Activated effector memory CD4-positive, alpha-beta T cell treated with anti-CD3 and anti-CD28 coated beads, Interleukin-2, amount 50 U/mL, for 16 hours (primary cell): ENCODE measurements around the gene CMTM8.
"Not testable (repeated sequence)": the region's sequence is repeated elsewhere in the genome, so short reads cannot be mapped to it uniquely, and the experiment has no call there.

ENCODE experiments used
- DNase-seq: peaks from one replicate; pipeline ENCODE4 v3.0.0-alpha.2; 2020

CMTM8 gene

DNA sequence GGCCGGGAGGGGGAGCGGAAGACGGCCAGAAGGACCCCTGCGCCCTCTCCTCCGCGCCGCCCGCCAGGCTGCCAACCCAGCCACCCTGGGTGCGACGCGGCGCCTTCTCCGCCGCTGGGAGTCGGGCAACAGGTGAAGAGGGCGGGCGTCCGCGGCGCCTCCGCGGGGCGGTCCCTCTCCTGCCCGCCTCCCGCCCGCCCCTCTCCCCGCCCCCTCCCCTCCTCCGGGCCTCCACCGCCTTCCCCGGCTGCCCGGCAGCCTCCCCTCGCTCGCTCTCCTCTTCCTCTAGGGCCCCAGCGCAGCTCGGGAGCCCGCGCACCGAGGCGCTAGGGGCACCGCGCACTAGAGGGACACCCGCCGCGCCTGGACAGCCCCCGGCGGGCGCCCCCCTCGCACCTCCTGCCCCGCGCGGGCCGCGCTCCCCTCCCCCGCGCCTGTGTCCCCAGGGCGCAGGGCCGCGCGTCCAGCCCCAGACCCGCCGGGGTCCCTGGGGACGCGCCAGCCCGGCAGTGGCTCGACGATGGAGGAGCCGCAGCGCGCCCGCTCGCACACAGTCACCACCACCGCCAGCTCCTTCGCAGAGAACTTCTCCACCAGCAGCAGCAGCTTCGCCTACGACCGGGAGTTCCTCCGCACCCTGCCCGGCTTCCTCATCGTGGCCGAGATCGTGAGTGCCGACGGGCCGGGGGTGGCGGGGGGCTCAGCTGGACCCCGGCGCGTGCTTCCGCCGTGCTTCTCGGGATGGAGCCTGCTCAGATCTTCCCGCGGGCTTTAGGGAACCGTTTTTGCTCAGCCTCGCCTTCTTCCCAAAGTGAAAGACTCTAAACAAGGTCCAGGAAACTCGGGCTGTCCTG, at the start of gene CMTM8:
TSS of gene CMTM8 (plus strand) at position 228 of the 854 bp plus-strand sequence. CDS start at position 521, 293 bp downstream.
- DNase-seq: peak; percentile 87

GRCh38 chr3:32189693-32190092, 48.8 kb upstream of the CMTM8 start:
- DNase-seq: no peak

DNA sequence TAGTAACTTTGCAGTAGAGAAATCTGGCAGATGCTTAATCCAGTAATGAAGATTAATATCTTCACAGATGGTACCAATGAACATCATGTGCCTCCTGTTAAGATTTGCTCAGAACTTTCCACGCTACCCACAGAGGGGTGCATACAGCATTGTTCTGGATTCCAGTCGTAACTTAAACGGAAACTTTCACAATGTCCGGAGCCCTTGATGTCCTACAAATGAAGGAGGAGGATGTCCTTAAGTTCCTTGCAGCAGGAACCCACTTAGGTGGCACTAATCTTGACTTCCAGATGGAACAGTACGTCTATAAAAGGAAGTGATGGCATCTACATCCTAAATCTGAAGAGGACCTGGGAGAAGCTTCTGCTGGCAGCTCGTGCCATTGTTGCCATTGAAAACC, 47.9 kb upstream of the CMTM8 start:
- DNase-seq: not testable (repeated sequence)

- no peak for DNase-seq
Measured at GRCh38 chr3:32193101-32193500, 45.4 kb upstream of the CMTM8 start.

- no peak for DNase-seq
Measured at GRCh38 chr3:32194653-32195052, 43.8 kb upstream of the CMTM8 start.

DNA sequence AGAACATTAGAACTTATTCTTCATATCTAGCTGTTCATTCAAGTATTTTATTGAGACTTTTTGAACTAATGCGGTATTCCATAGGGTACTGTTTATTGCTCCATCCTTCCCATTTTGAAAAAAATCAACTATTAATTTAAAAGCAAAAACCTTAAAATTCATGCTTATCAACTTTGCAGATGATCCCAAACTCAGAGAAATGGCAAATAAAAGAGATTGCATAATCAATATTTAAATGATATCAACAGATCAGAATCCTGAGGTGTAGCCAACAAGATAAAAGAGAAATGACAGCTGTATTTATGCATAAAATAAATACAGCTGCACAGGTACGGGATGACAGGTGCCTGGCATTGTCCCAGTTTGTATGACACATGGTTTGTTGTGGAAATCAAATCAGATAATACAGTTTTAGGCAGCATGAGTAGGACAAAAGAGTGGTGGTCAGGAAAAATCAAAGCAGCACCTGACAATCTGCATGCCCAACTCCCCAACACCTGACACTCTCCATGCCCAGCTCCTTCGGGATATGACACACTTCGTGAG, 42.4 kb upstream of the CMTM8 start:
- DNase-seq: no peak

- no peak for DNase-seq
Measured at GRCh38 chr3:32197991-32198390, 40.5 kb upstream of the CMTM8 start.

DNA sequence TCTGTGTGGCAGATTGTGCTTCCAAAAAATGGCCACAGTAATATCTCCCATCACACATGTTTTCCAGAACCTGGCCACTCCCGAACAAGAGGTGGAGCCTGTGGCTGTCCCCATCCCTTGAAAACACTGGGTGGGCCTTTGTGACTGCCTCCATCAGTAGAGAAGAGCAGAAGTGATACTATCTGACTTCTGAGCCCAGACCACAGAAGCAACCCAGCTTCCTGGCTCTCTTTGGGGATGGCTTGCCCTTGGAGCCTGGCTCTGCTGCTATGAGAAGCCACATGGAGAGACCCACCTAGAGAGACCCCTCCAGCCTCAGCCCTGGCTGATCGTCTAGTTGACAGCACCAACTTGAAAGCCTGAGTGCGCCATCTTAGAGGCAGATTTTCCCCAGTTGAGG, 39.8 kb upstream of the CMTM8 start:
- DNase-seq: no peak

DNA sequence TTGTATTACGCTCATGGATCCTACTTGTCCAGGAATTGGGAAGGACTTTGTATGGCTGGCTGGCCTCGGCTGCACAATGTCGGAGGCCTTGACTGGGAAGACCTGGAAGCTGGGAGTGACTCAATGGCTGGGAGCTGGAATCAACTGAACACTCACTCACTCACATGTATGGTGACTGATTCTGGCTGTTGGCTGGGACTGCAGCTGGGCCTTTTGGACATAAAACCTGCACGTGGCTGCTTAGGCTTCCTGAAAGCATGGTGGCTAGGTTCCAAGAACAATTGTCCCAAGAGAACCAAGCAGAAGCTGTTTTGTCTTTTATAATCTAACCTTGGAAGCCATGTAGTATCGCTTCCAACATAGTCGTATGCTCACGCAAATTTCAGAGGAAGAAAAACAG, 38.0 kb upstream of the CMTM8 start:
- DNase-seq: no peak

DNA sequence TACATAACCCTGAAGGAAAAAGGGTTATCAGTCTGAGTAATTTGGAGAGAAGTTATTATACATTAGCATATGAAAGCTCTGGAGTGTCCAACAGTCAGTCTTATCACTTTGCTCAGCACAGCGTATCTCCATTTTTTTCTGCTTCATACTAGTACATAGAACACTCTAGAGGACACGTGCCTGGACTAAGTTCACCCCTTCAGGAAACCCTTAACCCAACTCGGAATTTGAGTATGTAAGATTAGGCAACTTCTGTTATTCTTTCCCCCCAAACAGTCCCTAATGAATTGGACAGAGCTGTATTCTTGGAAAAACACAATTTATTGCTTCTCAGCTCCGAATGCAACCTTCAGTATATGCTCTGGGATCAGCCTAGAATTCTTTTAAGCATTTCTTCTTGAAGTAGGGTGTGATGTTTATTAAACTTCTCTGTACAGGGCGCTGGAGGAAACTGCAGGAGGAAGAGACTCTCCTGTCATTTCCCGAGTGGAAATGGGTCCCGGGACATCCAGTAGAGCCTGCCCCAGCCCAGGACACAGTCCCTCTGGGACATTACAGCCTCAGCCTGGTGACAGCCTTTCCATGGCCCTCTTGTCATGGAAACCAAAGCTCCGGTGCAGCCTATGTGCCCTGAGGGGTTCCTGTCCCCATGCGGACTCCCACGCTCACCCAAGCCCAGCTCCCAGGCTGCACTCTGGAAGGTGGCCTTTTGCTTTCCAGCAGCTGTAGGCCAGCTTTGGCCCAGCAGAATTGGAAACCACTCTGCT, 37.3 kb upstream of the CMTM8 start:
- no peak for DNase-seq

DNA sequence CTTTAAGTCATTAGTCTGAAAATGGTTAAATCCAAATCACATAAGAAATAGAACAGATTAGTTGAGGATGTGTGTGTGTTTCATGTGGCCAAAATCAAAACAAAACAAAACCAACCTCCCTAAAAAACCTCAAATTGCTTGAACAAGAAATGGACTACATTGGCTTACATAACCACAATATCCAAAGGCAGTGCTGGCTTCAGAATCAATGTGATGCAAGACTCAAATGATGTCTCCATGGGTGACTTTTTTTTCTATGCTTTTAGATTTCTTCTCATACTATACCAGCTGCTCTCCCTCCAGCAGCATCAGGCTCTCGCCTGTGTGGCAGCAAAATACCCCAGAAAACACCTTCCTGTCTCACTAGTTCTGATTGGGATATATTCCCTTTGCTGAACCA, 36.0 kb upstream of the CMTM8 start:
- no peak for DNase-seq

DNA sequence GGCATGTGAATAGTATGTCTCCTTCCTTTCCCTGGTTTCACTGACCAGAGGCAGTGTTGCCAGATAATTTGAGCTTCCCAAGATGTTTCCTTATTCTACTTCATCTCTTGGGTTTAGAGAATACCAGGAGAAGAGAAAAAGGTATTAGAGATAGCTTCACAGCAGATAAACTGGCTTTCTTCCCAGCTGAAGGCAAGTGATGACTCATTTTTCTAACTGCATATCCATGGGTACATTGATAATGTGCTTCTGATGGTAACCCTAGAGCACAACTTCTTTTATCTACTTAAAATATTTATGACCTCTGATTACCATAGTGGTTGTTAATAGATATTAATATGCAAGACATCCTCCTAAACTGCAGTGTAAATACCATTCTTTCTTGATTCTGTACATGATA, 34.6 kb upstream of the CMTM8 start:
- DNase-seq: no peak

- no peak for DNase-seq
Measured at GRCh38 chr3:32208447-32208846, 30.0 kb upstream of the CMTM8 start.

GRCh38 chr3:32215185-32215584, 23.3 kb upstream of the CMTM8 start:
- no peak for DNase-seq

DNA sequence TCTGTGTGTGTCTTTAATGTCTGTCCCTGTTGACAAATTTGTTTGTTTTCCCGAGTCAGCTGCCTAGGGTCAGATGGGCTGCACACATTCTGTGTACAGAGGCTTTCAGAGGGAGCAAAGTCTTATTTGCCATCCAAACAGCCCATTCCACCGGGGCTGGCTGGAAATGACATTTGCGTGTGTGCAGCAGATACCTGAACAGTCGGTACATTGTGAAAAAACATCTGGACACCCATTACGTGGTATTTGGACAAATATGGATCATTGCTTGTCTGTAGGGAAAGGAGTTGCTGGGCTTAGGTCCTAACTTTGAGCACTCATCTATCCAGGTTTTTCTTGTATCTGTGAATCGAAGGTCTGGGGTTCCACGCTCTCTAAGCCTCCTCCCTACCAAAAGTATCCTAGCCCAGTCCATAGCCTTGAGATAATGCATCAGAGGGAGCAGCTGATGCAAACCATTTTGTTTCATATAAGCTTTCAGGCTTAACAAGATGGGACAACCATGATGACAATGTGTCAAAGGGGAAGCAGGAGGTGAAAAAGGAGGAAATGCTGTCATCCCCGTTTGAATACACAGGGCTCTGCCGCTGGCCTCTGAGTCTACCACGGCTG, 22.2 kb upstream of the CMTM8 start:
- DNase-seq: no peak

GRCh38 chr3:32217339-32217738, 21.1 kb upstream of the CMTM8 start:
- DNase-seq: no peak

DNA sequence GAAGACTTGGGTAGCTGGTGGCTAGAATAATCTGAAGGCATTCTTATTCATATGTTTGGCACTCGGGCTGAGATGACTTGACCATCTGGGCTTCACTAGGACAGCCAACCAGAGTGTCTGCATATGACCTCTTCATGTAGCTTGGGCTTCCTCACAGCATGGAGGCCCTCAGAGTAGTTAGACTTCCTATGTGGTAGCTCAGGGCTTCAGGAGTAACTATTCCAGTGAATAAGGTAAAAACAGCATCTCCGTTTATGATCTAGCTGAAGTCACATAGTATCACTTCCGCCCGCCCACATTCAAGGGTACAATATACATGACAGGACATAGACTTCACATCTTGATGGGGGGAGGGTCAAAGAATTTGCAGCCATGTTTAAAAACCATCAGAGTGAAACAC, 18.9 kb upstream of the CMTM8 start:
- DNase-seq: no peak

DNA sequence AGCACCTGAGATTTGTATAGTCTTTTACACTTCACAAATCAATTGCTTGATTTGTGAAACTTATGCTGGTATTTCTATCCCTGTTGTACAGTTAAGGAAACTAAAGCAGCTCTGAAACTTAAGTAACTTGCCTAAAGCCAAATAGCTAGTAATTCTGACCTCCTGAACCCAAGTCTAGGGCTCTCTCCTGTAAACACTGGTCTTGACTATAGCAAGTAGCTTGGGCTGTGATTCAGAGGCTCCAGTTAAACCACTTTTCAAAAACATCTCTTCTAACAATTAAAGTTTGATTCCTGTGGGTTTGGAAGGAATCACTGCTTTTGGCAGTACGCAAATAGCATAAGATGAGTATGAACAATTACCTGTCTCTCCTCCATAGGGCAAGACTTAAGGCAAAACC, 18.5 kb upstream of the CMTM8 start:
- DNase-seq: no peak

DNA sequence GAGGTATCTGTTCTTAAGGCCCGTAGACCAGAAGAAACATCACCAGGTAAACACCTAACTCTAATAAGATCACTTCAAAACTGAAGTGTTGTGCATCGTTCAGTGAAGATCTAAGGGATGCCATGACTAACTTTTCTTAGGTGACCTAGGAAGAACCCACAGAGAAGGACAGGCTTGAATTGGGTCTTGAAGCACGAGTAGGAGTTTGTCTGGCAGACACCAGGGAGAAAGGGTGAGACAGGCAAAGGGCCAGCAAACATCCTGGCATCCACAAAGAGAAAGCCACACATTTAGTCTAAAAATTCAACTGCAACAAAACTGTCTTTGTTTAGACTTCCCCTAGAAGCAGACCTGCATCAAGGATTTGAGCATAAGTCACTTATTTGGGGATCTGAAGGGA, 15.5 kb upstream of the CMTM8 start:
- no peak for DNase-seq

DNA sequence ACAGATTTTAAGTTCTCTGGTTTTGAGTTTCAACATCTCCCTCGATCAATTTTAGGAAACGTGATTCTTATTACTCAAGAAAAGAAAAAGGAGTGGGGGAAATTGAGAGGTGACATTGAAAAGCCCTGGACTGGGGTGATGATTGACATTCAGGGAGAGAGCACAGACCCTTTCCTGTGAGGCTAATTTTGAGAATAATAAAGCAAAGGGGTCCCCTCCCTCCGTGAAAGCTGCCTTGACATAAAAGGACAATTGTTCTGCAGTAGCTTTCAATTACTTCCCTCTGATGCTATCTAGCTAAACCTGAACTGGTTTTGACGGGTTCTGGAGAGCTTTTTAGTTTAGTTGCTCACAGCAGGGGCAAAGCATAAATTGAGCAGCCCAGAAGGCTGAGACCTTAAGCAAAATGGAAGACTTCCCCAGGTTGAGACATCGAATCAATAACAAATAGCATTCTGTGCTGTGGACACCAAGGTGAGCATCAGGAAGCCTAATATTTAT, 14.4 kb upstream of the CMTM8 start:
- DNase-seq: no peak

- no peak for DNase-seq
Measured at GRCh38 chr3:32226875-32227500, 11.5 kb upstream of the CMTM8 start.

DNA sequence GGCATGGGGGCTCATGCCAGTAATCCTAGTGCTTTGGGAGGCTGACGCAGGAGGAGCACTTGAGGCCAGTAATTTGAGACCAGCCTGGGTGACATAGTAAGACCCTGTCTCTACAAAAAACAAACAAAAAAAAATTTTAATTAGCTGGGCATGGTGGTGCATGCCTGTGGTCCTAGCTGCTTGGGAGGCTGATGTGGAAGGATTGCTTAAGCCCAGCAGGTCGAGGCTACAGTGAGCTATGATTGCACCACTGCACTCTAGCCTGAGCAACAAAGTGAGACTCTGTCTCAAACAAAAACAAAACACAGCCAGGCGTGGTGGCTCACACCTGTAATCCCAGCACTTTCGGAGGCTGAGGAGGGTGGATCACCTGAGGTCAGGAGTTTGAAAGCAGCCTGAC, 9.7 kb upstream of the CMTM8 start:
- DNase-seq: not testable (repeated sequence)

DNA sequence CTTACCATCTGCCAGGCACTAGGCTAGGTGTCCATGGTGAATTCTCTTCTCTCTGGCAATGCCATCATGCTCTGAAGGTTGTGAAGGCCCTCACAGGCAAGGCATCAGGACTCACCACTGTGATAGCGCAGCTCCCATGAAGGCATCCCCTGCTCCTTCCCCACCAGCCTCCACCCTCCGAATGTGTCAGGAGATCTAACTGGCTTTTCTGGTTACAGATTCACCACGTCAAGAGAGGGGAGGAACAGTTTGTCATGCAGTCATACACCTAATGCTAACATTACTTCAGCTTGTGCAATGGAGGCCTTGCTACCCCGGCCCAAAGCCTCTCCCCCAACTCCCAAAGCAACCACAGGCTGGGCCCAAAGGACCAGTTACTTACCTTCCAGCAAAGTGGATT, 8.9 kb upstream of the CMTM8 start:
- DNase-seq: no peak
